OCI-LY1 (cell line): ENCODE measurements around the gene GPR137B.
"Not testable (repeated sequence)": the region's sequence is repeated elsewhere in the genome, so short reads cannot be mapped to it uniquely, and the experiment has no call there.

Experiments
- H2AFZ ChIP-seq: fragments of 200-600 bp; sonication (generic), shearing (Covaris generic); 2 replicates; pipeline ENCODE4 v1.6.0; 2014; ENCODE audit warnings: antibody characterized with exemption, mild to moderate bottlenecking, low read length
- H3F3A ChIP-seq: fragments of 200-600 bp; sonication (generic), shearing (Covaris generic); 2 replicates; pipeline ENCODE4 v1.6.0; 2014; ENCODE audit warnings: mild to moderate bottlenecking, antibody characterized with exemption, low read length, moderate library complexity; ENCODE audit not compliant: insufficient read depth
- H3K27ac ChIP-seq: fragments of 200-600 bp; sonication (generic); 2 replicates; pipeline ENCODE4 v1.5.1; 2014; ENCODE audit warnings: low read length, mixed run types, mild to moderate bottlenecking, low read depth; ENCODE audit not compliant: poor library complexity, severe bottlenecking
- H3K27me3 ChIP-seq: fragments of 200-600 bp; sonication (generic); 2 replicates; pipeline ENCODE4 v1.6.0; 2014; ENCODE audit warnings: antibody characterized with exemption, mild to moderate bottlenecking, low read length, moderate library complexity; ENCODE audit not compliant: insufficient read depth
- H3K36me3 ChIP-seq: fragments of 200-600 bp; sonication (generic); 2 replicates; pipeline ENCODE4 v1.6.1; 2014; ENCODE audit warnings: mild to moderate bottlenecking, antibody characterized with exemption, low read length, moderate library complexity, mixed read lengths; ENCODE audit not compliant: insufficient read depth
- H3K4me1 ChIP-seq: fragments of 200-600 bp; sonication (generic); 2 replicates; pipeline ENCODE4 v1.5.1; 2014; ENCODE audit warnings: mild to moderate bottlenecking, low read length, moderate library complexity; ENCODE audit not compliant: insufficient read depth, severe bottlenecking
- H3K4me2 ChIP-seq: fragments of 200-600 bp; sonication (generic), shearing (Covaris generic); 2 replicates; pipeline ENCODE4 v1.6.1; 2014; ENCODE audit warnings: low read length
- H3K4me3 ChIP-seq: fragments of 200-600 bp; sonication (generic); 2 replicates; pipeline ENCODE4 v1.5.1; 2014; ENCODE audit warnings: low read length, low read depth, mild to moderate bottlenecking, mixed read lengths; ENCODE audit not compliant: poor library complexity, severe bottlenecking
- H3K79me2 ChIP-seq: fragments of 200-600 bp; shearing (Covaris generic); 2 replicates; pipeline ENCODE4 v1.6.1; 2016; ENCODE audit warnings: mixed run types, low read length, mixed read lengths; ENCODE audit not compliant: insufficient read depth
- H3K9ac ChIP-seq: fragments of 200-600 bp; sonication (generic), shearing (Covaris generic); 2 replicates; pipeline ENCODE4 v1.6.1; 2014; ENCODE audit warnings: mild to moderate bottlenecking, low read length, mixed read lengths
- H3K9me2 ChIP-seq: fragments of 200-600 bp; sonication (generic), shearing (Covaris generic); 2 replicates; pipeline ENCODE4 v1.6.1; 2014; ENCODE audit warnings: low read depth, mild to moderate bottlenecking, low read length, mixed read lengths
- H3K9me3 ChIP-seq: fragments of 200-600 bp; shearing (Covaris generic); 2 replicates; pipeline ENCODE4 v1.6.1; 2014; ENCODE audit warnings: low read length, mixed read lengths
- H4K20me1 ChIP-seq: fragments of 200-600 bp; sonication (generic), shearing (Covaris generic); 2 replicates; pipeline ENCODE4 v1.6.0; 2016; ENCODE audit warnings: mild to moderate bottlenecking, low read length; ENCODE audit not compliant: insufficient read depth
- CTCF ChIP-seq: fragments of 200-600 bp; sonication (generic), shearing (Covaris generic); IDR thresholded peaks from 2 replicates; pipeline ENCODE4 v1.5.1; 2017; ENCODE audit warnings: mild to moderate bottlenecking, antibody characterized with exemption, low read length, moderate library complexity, mixed read lengths
- EZH2 ChIP-seq: fragments of 200-600 bp; sonication (generic), shearing (Covaris generic); IDR thresholded peaks from 2 replicates; pipeline ENCODE4 v1.8.0; 2017; ENCODE audit warnings: borderline replicate concordance, mixed run types, mild to moderate bottlenecking, antibody characterized with exemption, low read length, moderate library complexity, mixed read lengths

GPR137B gene

DNA sequence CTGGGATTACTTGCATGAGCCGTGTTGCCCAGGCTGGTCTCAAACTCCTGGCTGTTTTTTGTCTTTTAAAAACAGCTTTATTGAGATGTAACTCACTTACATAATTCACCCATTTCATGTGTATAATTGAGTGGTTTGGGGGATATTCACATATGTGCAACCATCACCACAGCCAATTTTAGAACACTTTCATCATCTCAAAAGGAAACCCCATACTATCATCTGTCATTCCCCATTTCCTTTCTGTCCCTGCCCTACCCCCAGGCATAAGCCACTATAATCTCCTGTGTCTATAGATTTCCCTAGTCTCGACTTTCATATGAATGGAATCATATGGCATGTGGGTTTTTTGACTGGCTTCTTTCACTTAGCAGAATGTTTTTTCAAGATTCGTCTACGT lies 43.3 kb downstream of the GPR137B start:
- no peaks in the 10 kb centered on the region for H3K27me3 ChIP-seq
- no peak overlapping the region for H3K9ac ChIP-seq
- H3K4me3 ChIP-seq = no peak overlapping the region
- no peak overlapping the region for H2AFZ ChIP-seq
- no peak overlapping the region for H3K27ac ChIP-seq
- no peaks in the 10 kb centered on the region for H3K9me2 ChIP-seq
- TF ChIP-seq CTCF (no peak), EZH2 (no peak)
- no peaks in the 10 kb centered on the region for H3K4me1 ChIP-seq
- H3K9me3 ChIP-seq = no peaks in the 10 kb centered on the region
- H4K20me1 ChIP-seq = no peaks in the 10 kb centered on the region
- H3K4me2 ChIP-seq = no peak overlapping the region
- peaks cover 32% of the 10 kb centered on the region; the same call in 1 of the 2 replicates for H3K36me3 ChIP-seq
- H3F3A ChIP-seq = no peaks in the 10 kb centered on the region
- no peaks in the 10 kb centered on the region for H3K79me2 ChIP-seq

GRCh38 chr1:236186471-236186870 lies 44.1 kb downstream of the GPR137B start:
- not testable (repeated sequence) for H3K9ac ChIP-seq, H3K9me2 ChIP-seq, H3K4me3 ChIP-seq, H3K9me3 ChIP-seq, H3K4me2 ChIP-seq, H3K79me2 ChIP-seq, H3K27ac ChIP-seq, H3K27me3 ChIP-seq, H3F3A ChIP-seq, H4K20me1 ChIP-seq, H2AFZ ChIP-seq, H3K4me1 ChIP-seq
- peaks cover 24% of the 10 kb centered on the region; the same call in 1 of the 2 replicates for H3K36me3 ChIP-seq

- H3K27me3 ChIP-seq, H3K9me2 ChIP-seq, H2AFZ ChIP-seq, H3F3A ChIP-seq, H3K4me2 ChIP-seq, H3K9ac ChIP-seq, H3K4me1 ChIP-seq, H3K9me3 ChIP-seq, H4K20me1 ChIP-seq, H3K79me2 ChIP-seq, H3K27ac ChIP-seq, H3K4me3 ChIP-seq: not testable (repeated sequence)
- peaks cover 28% of the 10 kb centered on the region for H3K36me3 ChIP-seq
These were observed 45.7 kb downstream of the GPR137B start for GRCh38 chr1:236188084-236188483.

- no peak overlapping the region for H3K4me3 ChIP-seq
- no peak overlapping the region for H3K27ac ChIP-seq
These were observed 50.8 kb downstream of the GPR137B start for GRCh38 chr1:236193184-236193583.

More at GRCh38 chr1:236193184-236193583, 50.8 kb downstream of the GPR137B start:
- TF ChIP-seq EZH2 (no peak), CTCF (no peak)
- Histone ChIP-seq H3F3A (no peaks in the 10 kb centered on the region), H3K36me3 (peaks cover 54% of the 10 kb centered on the region), H3K9me2 (no peaks in the 10 kb centered on the region), H3K9ac (no peak overlapping the region), H3K9me3 (no peaks in the 10 kb centered on the region), H2AFZ (no peak overlapping the region), H3K4me1 (no peaks in the 10 kb centered on the region), H3K79me2 (no peaks in the 10 kb centered on the region), H3K27me3 (no peaks in the 10 kb centered on the region), H4K20me1 (no peaks in the 10 kb centered on the region), H3K4me2 (no peak overlapping the region)
